GM18873 (cell line): Measurements from ENCODE around the gene TPK1.

Experiments
- ATAC-seq: cut with Tn5 transposase; IDR thresholded peaks from one replicate; pipeline ENCODE4 v1.9.1; 2021; ENCODE audit warnings: mild to moderate bottlenecking, moderate library complexity, moderate number of reproducible peaks; ENCODE audit not compliant: unreplicated experiment, low FRiP score

Gene TPK1

GRCh38 chr7:144835652-144836544 is at the start of gene TPK1:
TSS of gene TPK1 (minus strand) at chr7:144836053. CDS start at chr7:144835602, 451 bp downstream.
- peak; percentile 88 for ATAC-seq

DNA sequence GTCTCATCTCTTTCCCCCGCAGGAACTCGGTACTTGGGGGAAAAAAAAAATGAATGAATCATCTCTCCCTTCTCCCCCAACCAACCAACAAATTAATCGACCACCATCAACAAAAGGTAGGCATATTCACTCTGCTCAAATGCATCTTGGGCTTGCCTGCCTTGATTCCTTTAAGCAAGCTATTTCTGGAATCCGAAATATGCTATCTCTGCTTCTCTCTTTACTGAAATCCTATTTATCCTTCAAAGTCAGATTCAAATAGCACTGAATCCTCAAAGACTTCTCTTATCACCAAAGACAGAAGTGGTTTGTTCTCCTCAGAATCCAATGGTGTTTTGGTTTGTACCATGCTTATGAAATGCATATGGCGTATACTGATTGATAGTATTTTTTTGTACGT is 49.6 kb upstream of the TPK1 start:
- ATAC-seq = no peak

DNA sequence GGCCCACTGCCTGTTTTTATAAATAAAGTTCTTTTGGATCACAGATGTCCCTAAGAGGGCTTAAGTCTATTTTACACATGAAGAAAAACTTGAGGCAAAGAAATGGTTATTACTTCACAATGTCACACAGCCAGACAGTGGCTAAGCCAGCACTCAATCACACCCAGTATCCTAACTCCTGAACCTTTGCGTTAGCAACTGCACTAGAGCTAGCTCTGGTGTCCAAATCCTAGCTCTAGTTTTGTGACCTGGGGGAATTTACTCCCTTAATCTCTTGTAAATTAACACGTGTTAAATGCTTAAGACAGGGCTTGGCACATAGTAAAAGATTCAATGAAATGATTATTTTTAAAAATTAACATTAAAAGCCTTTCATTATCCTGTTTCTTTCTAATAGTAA is 49.0 kb upstream of the TPK1 start:
- ATAC-seq = no peak

GRCh38 chr7:144873316-144873845 is 37.5 kb upstream of the TPK1 start:
- ATAC-seq = no peak

GRCh38 chr7:144869082-144869481 is 33.2 kb upstream of the TPK1 start:
- no peak for ATAC-seq

DNA sequence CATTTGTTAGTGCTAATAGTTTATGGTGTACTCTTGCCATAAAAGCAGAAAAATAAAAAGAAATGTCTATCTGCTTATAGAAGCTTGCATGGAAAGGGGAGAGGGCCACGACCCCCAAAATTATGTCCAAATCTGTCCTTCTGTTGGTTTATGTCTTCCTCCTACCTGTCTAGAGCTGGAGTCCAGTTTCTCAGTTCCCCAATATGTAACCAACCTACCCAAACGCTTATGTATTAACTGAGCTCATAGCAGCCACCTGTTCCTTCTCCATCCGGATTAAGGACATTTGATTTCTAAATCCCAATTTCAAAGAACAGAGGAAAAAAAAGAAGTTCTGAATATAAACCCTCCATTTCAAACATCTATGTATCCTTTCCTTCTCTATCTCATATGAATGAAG is 30.3 kb upstream of the TPK1 start:
- no peak for ATAC-seq

DNA sequence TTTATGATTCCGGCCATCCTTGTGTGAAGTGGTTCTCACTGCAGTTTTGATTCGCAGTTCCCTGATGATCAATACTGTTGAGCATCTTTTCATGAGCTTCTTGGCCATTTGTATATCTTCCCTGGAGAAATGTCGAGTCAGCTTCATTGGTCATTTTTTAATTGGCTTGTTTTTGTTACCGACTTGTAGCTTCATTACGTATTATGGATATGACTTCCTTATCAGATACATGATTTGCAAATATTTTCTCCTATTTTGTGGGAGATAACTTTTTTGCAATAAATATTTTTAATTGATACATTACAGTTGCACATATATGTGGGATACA is 27.4 kb upstream of the TPK1 start:
- ATAC-seq = no peak

GRCh38 chr7:144862612-144863319 is 26.9 kb upstream of the TPK1 start:
- no peak for ATAC-seq

DNA sequence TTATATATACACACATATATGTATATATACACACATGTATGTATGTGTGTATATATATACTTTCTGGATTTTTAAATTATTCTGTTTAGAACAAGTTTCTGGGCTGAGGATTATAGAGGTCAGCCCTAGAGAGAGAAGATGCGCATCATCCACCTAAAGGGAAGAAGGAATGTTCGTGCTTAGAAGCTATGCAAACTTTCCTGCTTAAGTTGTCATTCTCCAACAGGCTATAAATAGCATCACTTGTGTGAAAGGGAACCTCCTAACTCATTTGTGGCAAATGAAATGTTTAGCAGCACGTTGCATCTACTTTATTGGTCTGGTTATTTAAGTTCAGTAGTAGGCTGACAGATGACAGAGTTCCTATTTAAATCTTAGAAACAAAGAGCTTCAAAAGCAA is 23.9 kb upstream of the TPK1 start:
- ATAC-seq = no peak

GRCh38 chr7:144857463-144857862 is 21.6 kb upstream of the TPK1 start:
- ATAC-seq = no peak

- no peak for ATAC-seq
Observed at GRCh38 chr7:144854839-144855424, 19.1 kb upstream of the TPK1 start.

GRCh38 chr7:144853542-144853941 is 17.7 kb upstream of the TPK1 start:
- ATAC-seq = no peak

DNA sequence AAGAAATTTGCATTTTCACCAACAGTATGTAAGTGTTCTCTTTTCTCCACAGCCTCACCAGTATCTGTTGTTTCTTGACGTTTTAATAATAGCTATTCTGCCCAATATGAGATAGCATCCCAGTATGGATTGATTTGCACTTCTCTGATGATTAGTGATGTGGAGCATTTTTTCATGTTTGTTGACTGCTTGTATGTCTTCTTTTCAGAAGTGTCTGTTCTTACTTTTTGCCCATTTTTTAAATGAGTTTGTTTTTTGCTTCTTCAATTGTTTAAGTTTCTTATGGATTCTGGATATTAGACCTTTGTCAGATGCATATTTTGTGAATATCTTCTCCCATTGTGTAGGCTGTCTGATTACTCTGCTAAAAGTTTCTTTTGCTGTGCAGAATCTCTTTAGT is 12.2 kb upstream of the TPK1 start:
- ATAC-seq = no peak

DNA sequence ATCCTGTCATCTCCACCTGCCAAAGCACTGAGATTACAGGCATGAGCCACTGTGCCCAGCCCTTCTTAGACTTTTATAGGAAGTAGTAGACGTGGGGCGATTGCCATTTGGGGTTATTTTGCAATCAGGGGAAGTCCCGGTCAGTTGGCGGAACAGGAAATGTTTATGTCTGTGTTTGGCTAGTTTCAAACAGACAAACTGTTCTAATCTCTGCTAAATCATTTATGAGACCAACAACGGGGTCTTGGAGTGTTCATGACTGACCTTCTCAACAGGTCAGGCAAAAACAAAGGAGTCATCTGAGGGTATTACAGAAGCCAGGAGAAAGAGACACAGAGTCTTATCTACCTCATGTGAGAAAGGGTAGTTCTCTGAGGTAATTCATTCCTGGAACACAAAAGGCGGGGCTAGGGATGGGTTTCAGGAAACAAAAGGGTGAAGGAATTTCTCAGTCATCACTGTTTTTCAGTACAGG is 6.6 kb upstream of the TPK1 start:
- peak; percentile 85 for ATAC-seq

- ATAC-seq = no peak
Observed at GRCh38 chr7:144836545-144836842, 641 bp upstream of the TPK1 start.

GRCh38 chr7:144835155-144835611 is 670 bp downstream of the TPK1 start:
- peak; percentile 29 for ATAC-seq

GRCh38 chr7:144834641-144835144 is 1.2 kb downstream of the TPK1 start:
- peak; percentile 34 for ATAC-seq

DNA sequence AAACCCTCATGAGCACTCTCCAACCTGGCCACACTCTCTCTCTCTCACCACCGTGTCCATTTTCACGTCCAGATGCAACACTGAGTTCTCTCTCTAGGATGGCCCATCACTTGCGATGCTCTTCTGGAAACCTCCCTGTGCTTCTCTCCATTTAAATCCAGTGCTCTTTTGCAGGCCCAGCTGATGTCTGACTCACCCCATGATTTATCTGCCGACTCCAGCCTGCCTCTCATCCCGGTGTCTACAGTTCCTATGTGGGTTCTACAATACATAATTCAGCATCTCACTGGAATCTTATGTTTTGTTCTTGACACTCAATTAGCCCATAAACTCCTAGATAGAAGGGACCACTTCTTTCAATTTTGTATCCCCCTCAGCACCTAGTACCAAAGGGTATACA is 5.0 kb downstream of the TPK1 start:
- ATAC-seq = no peak

DNA sequence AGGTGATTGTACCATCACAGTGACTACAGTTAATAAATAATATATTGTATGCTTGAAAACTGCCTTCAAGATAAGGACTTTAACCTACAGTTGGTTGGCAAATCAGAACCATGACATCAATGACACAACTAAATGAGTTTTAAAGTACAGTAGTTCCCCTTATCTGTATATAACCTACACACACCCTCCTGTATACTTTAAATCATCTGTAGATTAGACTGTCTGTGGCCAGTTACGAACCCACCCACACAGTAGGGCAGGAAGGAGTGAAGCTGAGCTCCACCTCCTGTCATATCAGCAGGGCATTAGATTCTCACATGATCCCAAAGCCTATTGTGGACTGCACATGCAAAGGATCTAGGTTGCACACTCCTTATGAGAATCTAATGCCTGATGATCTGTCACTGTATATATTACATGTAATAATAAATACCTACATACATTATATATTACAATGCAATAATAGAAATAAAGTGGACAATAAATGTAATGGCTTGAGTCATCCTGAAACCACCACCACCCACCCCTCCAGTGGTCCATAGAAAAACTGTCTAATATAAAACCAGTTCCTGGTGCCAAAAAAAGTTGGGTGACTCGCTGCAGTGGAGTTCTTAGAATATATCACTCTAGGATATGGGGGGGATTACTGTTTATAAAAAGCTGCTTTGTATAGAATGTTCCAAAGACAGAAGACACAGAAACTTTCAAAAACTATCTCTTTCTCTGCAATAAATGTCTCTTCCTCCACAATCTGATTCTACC is 5.6 kb downstream of the TPK1 start:
- no peak for ATAC-seq

DNA sequence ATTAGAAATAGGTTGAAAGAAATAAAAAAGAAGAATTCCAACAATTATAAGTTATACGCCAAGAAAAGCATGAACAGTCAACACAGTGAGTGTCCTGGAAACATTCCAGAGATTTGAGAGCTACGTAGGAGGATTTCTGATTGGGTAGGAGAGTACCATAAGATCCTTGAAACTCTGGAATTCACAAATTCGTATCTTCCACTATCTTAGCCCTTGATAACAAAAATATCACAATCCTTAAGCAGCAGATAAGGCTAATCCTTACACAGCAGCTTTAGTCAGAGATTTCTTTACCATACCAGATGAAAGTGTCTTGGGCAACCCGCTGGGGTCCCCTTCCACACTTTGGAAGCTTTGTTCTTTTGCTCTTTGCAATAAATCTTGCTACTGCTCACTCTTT is 8.2 kb downstream of the TPK1 start:
- no peak for ATAC-seq
